H1 (cell line): ENCODE measurements around the gene RASGRP3. TPM values are rescaled to one million over a fixed set of nuclear protein-coding genes. Genes with fewer than 3 reads are reported as not detected.

Source experiments
- BCL11A ChIP-seq, 2 experiments: IDR thresholded peaks; one replicate each; pipeline ENCODE4 v1.6.1; 2011; ENCODE audit warnings: low read depth in 2 of 2, low read length in 2 of 2, mild to moderate bottlenecking in 2 of 2
- BRCA1 ChIP-seq: IDR thresholded peaks from 2 replicates; pipeline ENCODE4 v1.6.1; 2012; ENCODE audit warnings: low read depth, low read length, improper control_type of control experiment
- CBX5 ChIP-seq: fragments of 300-800, 300-1000 bp; sonication (generic); IDR thresholded peaks from 2 replicates; pipeline ENCODE4 v1.7.1; 2016; ENCODE audit warnings: antibody characterized with exemption, low read length, low read depth
- EP300 ChIP-seq, 2 experiments: IDR thresholded peaks; 1 replicate in 1 of 2; 2 replicates in 1 of 2; pipeline ENCODE4 v1.6.1; 2011 to 2012; ENCODE audit warnings: low read depth in 2 of 2, low read length in 2 of 2, mild to moderate bottlenecking in 2 of 2, borderline replicate concordance in 1 of 2, inconsistent platforms in 1 of 2, moderate library complexity in 1 of 2
- EZH2 ChIP-seq: fragments of 200-600 bp; sonication (generic); IDR thresholded peaks from 2 replicates; pipeline ENCODE4 v1.7.1; 2012; ENCODE audit warnings: low read depth, mild to moderate bottlenecking, moderate library complexity, low read length, inconsistent platforms; ENCODE audit not compliant: severe bottlenecking
- FOSL1 ChIP-seq: IDR thresholded peaks from 2 replicates; pipeline ENCODE4 v1.6.1; 2011; ENCODE audit warnings: mild to moderate bottlenecking, low read depth, low read length, moderate library complexity; ENCODE audit not compliant: insufficient read depth
- KDM1A ChIP-seq: fragments of 200-600, 300-600 bp; sonication (generic); IDR thresholded peaks from 2 replicates; pipeline ENCODE4 v1.7.1; 2016; ENCODE audit warnings: mild to moderate bottlenecking, low read length, borderline replicate concordance
- PHF8 ChIP-seq: fragments of 200-600 bp; sonication (generic); conservative IDR thresholded peaks from 2 replicates; pipeline ENCODE4 v1.7.1; 2012; ENCODE audit warnings: low read depth, mild to moderate bottlenecking, inconsistent platforms, low read length, moderate library complexity
- RBBP5 ChIP-seq: IDR thresholded peaks from 2 replicates; pipeline ENCODE4 v1.7.1; 2012; ENCODE audit warnings: low read depth, mild to moderate bottlenecking, inconsistent platforms, low read length, moderate library complexity, borderline replicate concordance
- SP1 ChIP-seq: IDR thresholded peaks from 2 replicates; pipeline ENCODE4 v1.6.1; 2011; ENCODE audit warnings: low read depth, low read length
- TBP ChIP-seq: IDR thresholded peaks from 2 replicates; pipeline ENCODE4 v1.6.1; 2011; ENCODE audit warnings: low read depth, low read length, improper control_type of control experiment
- polyA plus RNA-seq, 7 experiments: library from polyadenylated mRNA; depleted of rRNA in 3 of 7; stranded (reverse) in 5 of 7; unstranded in 2 of 7; fragments of >200 nt in 5 of 7; fragments of 200-250 nt in 2 of 7; gene quantifications; 1 replicate in 5 of 7; 2 replicates in 1 of 7; 4 replicates in 1 of 7; pipeline versions ENCODE4 v1.2.1 to v1.2.3, GENCODE V29; 2011 to 2013; ENCODE audit warnings: missing spikeins in 2 of 7, mixed read lengths in 2 of 7
- total RNA-seq: library from RNA; stranded (reverse); fragmentation: NEBNext Ultra II Directional; extraction: Animal tissue kit (Norgen Biotek cat#: 25700); gene quantifications from 2 replicates; pipeline ENCODE4 v1.2.1, GENCODE V29; 2021
- TF ChIP-seq, protein P1 (sequence below): fragments of 300-600 bp; sonication (generic); IDR thresholded peaks from 2 replicates; pipeline ENCODE4 v1.7.1; 2012; ENCODE audit warnings: low read length, moderate library complexity, mild to moderate bottlenecking, inconsistent platforms; ENCODE audit not compliant: insufficient replicate concordance

The RASGRP3 gene
- total and polyA plus RNA-seq, 2 of the 8 experiments (the other 6 are each of a cell fraction or from before 2014, with no cell fraction given), result 0.06 TPM; not detected in 1

DNA sequence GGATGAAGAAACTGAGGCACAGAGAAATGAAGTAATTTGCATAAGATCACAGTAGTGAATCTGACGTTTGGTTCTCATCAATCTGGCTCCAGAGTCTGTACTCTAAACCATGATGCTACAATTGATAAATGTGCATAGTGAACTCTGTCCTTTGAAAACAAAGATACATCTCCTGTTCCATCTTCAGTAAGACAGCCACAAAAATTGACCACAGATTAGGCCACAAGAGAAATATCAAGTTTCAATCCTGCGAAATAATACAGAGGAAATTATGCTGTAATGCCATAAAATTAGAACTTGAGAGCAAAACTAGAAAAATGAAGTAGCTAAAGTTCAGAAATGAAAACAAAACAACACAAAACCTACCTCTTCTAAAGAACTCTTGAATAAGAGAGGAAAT is 94.2 kb downstream of the RASGRP3 start (continued):
- TF ChIP-seq, protein P1, sequence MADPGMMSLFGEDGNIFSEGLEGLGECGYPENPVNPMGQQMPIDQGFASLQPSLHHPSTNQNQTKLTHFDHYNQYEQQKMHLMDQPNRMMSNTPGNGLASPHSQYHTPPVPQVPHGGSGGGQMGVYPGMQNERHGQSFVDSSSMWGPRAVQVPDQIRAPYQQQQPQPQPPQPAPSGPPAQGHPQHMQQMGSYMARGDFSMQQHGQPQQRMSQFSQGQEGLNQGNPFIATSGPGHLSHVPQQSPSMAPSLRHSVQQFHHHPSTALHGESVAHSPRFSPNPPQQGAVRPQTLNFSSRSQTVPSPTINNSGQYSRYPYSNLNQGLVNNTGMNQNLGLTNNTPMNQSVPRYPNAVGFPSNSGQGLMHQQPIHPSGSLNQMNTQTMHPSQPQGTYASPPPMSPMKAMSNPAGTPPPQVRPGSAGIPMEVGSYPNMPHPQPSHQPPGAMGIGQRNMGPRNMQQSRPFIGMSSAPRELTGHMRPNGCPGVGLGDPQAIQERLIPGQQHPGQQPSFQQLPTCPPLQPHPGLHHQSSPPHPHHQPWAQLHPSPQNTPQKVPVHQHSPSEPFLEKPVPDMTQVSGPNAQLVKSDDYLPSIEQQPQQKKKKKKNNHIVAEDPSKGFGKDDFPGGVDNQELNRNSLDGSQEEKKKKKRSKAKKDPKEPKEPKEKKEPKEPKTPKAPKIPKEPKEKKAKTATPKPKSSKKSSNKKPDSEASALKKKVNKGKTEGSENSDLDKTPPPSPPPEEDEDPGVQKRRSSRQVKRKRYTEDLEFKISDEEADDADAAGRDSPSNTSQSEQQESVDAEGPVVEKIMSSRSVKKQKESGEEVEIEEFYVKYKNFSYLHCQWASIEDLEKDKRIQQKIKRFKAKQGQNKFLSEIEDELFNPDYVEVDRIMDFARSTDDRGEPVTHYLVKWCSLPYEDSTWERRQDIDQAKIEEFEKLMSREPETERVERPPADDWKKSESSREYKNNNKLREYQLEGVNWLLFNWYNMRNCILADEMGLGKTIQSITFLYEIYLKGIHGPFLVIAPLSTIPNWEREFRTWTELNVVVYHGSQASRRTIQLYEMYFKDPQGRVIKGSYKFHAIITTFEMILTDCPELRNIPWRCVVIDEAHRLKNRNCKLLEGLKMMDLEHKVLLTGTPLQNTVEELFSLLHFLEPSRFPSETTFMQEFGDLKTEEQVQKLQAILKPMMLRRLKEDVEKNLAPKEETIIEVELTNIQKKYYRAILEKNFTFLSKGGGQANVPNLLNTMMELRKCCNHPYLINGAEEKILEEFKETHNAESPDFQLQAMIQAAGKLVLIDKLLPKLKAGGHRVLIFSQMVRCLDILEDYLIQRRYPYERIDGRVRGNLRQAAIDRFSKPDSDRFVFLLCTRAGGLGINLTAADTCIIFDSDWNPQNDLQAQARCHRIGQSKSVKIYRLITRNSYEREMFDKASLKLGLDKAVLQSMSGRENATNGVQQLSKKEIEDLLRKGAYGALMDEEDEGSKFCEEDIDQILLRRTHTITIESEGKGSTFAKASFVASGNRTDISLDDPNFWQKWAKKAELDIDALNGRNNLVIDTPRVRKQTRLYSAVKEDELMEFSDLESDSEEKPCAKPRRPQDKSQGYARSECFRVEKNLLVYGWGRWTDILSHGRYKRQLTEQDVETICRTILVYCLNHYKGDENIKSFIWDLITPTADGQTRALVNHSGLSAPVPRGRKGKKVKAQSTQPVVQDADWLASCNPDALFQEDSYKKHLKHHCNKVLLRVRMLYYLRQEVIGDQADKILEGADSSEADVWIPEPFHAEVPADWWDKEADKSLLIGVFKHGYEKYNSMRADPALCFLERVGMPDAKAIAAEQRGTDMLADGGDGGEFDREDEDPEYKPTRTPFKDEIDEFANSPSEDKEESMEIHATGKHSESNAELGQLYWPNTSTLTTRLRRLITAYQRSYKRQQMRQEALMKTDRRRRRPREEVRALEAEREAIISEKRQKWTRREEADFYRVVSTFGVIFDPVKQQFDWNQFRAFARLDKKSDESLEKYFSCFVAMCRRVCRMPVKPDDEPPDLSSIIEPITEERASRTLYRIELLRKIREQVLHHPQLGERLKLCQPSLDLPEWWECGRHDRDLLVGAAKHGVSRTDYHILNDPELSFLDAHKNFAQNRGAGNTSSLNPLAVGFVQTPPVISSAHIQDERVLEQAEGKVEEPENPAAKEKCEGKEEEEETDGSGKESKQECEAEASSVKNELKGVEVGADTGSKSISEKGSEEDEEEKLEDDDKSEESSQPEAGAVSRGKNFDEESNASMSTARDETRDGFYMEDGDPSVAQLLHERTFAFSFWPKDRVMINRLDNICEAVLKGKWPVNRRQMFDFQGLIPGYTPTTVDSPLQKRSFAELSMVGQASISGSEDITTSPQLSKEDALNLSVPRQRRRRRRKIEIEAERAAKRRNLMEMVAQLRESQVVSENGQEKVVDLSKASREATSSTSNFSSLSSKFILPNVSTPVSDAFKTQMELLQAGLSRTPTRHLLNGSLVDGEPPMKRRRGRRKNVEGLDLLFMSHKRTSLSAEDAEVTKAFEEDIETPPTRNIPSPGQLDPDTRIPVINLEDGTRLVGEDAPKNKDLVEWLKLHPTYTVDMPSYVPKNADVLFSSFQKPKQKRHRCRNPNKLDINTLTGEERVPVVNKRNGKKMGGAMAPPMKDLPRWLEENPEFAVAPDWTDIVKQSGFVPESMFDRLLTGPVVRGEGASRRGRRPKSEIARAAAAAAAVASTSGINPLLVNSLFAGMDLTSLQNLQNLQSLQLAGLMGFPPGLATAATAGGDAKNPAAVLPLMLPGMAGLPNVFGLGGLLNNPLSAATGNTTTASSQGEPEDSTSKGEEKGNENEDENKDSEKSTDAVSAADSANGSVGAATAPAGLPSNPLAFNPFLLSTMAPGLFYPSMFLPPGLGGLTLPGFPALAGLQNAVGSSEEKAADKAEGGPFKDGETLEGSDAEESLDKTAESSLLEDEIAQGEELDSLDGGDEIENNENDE, result no peak
- TF ChIP-seq TBP, result no peak
- TF ChIP-seq PHF8, result no peak
- no peak for TF ChIP-seq BCL11A (IDR thresholded peaks at IDR 0.05; ENCODE audit: low read depth in 2 of 2, low read length in 2 of 2)
- no peak for TF ChIP-seq FOSL1
- no peak for TF ChIP-seq KDM1A
- no peak for TF ChIP-seq EZH2
- TF ChIP-seq RBBP5, result no peak
- TF ChIP-seq CBX5, result no peak
- no peak for TF ChIP-seq SP1
- no peak for TF ChIP-seq BRCA1
- no peak for TF ChIP-seq EP300 (IDR thresholded peaks at IDR 0.05; ENCODE audit: borderline replicate concordance in 1 of 2, low read depth in 2 of 2, low read length in 2 of 2)
